Activated CD4-positive, alpha-beta T cell treated with anti-CD3 and anti-CD28 coated beads, Interleukin-2, amount 10 ng/mL, durations not matched to agents 7 days and 5 days (primary cell): ENCODE results near the gene NTRK2. TPM values are rescaled to one million over a fixed set of nuclear protein-coding genes. Genes with fewer than 3 reads are reported as not detected.
"Not testable (repeated sequence)": the region's sequence is repeated elsewhere in the genome, so short reads cannot be mapped to it uniquely, and the experiment has no call there.

Source experiments
- CTCF ChIA-PET: fragments of 350-600 bp; sonication (Branson Sonifier 250); formaldehyde crosslinking; loops from one replicate; lab custom pipeline; 2021; ENCODE audit warnings: antibody characterized with exemption; lab: Charles Lee
- POLR2A ChIA-PET: fragments of 350-600 bp; sonication (Branson Sonifier 250); formaldehyde crosslinking; loops from one replicate; lab custom pipeline; 2021; ENCODE audit warnings: antibody characterized with exemption; lab: Charles Lee
- DNase-seq: peaks from one replicate; pipeline ENCODE4 v3.0.0-alpha.2; 2020
- H3K27ac Mint-ChIP-seq: one replicate; pipeline ENCODE4 v1.8.0; 2021; ENCODE audit warnings: mild to moderate bottlenecking, moderate library complexity, mixed read lengths
- H3K27me3 Mint-ChIP-seq: one replicate; pipeline ENCODE4 v1.8.0; 2021; ENCODE audit warnings: mixed read lengths
- H3K36me3 Mint-ChIP-seq: one replicate; pipeline ENCODE4 v1.8.0; 2021; ENCODE audit warnings: low read depth, mixed read lengths
- H3K4me1 Mint-ChIP-seq: one replicate; pipeline ENCODE4 v1.8.0; 2021; ENCODE audit warnings: mixed read lengths
- H3K4me3 Mint-ChIP-seq: one replicate; pipeline ENCODE4 v1.8.0; 2021; ENCODE audit warnings: mild to moderate bottlenecking, moderate library complexity, mixed read lengths
- H3K9me3 Mint-ChIP-seq: one replicate; pipeline ENCODE4 v1.8.0; 2021; ENCODE audit warnings: mixed read lengths
- total RNA-seq, 2 experiments: library from RNA; stranded (reverse); gene quantifications; one replicate each; pipeline ENCODE4 v1.2.3, GENCODE V29; 2021

Gene NTRK2
- total RNA-seq, 2 experiments from 2014 or later: 1.8 to 2.3 TPM

DNA sequence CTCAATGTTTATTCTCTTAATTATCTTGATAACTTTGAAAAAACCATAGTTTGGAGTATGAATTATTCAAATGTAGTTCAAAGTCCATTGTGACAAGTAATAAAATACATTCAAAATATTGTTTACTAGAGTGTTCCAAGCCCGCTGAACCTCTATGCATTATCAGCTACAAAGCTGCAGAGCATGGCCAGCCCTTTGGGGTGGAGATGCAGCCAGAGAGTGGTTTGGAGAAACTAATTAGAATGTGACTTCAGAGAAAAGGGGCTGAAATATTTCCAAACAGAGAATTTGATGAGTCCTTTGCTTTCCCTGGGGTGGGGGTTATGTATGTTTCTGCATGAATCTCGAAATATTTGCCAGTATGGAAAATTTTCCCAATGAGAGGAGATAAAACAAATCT is 211.3 kb downstream of the NTRK2 start:
- DNase-seq: no peak
- H3K9me3 Mint-ChIP-seq: no peaks in the 10 kb centered on the region
- no peak overlapping the region for H3K27ac Mint-ChIP-seq
- no peak overlapping the region for H3K4me3 Mint-ChIP-seq
- CTCF ChIA-PET: no interaction called here
- H3K36me3 Mint-ChIP-seq: no peaks in the 10 kb centered on the region
- no peaks in the 10 kb centered on the region for H3K27me3 Mint-ChIP-seq
- POLR2A ChIA-PET: no interaction called here
- no peaks in the 10 kb centered on the region for H3K4me1 Mint-ChIP-seq

DNA sequence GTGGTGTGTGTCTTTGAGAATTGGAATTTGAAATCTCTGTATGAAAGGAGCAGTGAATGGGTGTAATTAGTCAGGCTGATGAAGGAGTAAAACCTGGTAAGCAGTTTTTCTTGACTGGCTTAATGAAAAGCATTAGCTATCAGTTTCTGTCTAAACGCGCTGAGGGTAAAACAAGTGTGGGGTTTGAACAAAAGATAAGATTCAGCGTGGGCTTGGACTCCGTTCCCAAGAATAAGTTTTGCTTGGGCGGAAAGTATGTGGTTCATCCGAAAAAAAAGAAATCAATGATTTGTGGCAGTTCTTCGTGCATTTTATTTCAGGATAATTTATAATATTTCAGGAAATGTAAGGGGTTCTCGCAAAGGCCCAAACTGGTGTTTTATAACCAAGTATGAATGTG is 217.3 kb downstream of the NTRK2 start:
- ChIA-PET CTCF (no interaction called here), POLR2A (no interaction called here)
- Mint-ChIP-seq H3K27me3 (peaks cover 2% of the 10 kb centered on the region), H3K36me3 (no peaks in the 10 kb centered on the region), H3K4me1 (no peaks in the 10 kb centered on the region), H3K9me3 (no peaks in the 10 kb centered on the region), H3K27ac (no peak overlapping the region), H3K4me3 (no peak overlapping the region)
- DNase-seq: no peak

DNA sequence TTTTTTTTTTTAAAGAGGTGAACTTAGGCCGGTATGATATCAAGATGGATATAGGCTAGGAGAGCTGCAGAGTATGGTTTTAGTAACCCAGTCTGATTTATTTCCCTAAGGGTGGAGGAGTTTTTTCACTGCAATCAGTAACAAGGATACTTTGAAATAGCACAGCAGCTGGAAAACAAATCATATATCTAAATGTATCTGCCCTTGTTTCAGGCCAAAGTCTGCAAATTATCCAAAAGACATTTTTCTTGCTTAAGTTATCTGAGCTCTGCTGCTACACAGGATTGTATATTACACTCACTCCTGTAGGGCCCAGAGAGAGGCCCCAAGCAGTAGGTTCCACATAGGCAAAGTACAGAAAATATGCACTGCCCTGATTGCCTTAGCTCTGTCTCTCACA is 222.4 kb downstream of the NTRK2 start:
- Mint-ChIP-seq H3K4me1 (no peaks in the 10 kb centered on the region), H3K9me3 (no peaks in the 10 kb centered on the region), H3K36me3 (no peaks in the 10 kb centered on the region), H3K27me3 (peaks cover 2% of the 10 kb centered on the region), H3K4me3 (no peak overlapping the region), H3K27ac (no peak overlapping the region)
- POLR2A ChIA-PET: no interaction called here
- no peak for DNase-seq
- CTCF ChIA-PET: interaction anchor here (0.6 kb wide), 1 partner anchor 459 kb away, joined by 3 read pairs; no protein-coding TSS in a partner anchor

DNA sequence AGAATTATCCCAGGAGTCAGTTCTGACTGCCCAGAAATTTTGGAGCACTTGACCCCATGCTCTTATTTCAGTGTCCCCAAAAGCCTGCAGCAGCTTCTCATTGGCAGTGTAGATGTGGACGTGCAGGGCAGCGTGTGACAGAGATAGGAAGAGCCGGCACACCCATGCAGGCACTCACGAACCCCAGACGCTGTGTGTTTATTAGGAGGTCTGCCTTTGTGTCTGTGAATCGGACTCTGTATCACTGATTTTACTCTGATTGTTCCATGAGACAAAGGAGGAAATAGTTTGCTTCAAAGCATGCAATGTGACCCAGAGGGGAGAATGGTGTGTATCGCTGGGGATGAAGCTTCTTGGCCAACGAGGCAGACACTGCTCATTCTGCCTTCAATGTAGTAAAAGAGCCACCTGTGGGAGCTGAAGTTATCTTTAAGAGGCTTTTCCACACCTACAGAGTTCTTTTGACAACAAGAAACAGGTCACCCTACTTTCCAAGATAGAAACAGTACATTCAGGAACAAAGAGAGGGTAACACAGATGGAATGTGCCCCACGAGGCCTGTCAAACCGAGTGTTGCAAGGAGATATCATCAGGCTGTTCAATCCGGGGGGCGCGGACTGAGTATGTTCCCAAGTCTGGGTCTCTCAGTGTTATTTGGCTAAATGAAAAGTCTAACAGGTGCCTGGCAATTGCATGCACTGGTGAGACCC is 224.0 kb downstream of the NTRK2 start:
- POLR2A ChIA-PET: no interaction called here
- no peak for DNase-seq
- Mint-ChIP-seq H3K9me3 (no peaks in the 10 kb centered on the region), H3K4me3 (no peak overlapping the region), H3K27me3 (peaks cover 2% of the 10 kb centered on the region), H3K27ac (no peak overlapping the region), H3K36me3 (no peaks in the 10 kb centered on the region), H3K4me1 (no peaks in the 10 kb centered on the region)
- CTCF ChIA-PET: no interaction called here

DNA sequence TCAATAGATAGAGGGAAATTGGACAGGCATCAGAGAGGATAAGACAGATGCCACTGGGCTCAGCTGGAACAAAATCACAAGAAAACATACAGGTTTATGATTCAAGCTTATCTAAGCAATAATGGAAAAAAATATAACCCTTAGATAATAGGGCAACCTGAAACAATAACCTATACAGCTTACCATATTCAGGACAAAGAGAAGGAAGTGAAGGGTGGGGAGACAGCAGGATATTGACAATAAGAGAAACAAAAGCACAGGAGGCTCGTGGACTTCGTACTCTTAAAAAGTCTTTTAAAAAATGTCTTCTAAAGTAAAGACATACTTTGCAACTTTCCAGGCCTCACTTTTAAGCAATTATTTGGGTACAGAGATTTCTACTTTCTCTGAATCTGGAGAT is 225.3 kb downstream of the NTRK2 start:
- Mint-ChIP-seq H3K9me3 (no peaks in the 10 kb centered on the region), H3K27ac (no peak overlapping the region), H3K27me3 (peaks cover 2% of the 10 kb centered on the region), H3K4me3 (no peak overlapping the region), H3K4me1 (no peaks in the 10 kb centered on the region), H3K36me3 (no peaks in the 10 kb centered on the region)
- ChIA-PET POLR2A (no interaction called here), CTCF (no interaction called here)
- DNase-seq: no peak

DNA sequence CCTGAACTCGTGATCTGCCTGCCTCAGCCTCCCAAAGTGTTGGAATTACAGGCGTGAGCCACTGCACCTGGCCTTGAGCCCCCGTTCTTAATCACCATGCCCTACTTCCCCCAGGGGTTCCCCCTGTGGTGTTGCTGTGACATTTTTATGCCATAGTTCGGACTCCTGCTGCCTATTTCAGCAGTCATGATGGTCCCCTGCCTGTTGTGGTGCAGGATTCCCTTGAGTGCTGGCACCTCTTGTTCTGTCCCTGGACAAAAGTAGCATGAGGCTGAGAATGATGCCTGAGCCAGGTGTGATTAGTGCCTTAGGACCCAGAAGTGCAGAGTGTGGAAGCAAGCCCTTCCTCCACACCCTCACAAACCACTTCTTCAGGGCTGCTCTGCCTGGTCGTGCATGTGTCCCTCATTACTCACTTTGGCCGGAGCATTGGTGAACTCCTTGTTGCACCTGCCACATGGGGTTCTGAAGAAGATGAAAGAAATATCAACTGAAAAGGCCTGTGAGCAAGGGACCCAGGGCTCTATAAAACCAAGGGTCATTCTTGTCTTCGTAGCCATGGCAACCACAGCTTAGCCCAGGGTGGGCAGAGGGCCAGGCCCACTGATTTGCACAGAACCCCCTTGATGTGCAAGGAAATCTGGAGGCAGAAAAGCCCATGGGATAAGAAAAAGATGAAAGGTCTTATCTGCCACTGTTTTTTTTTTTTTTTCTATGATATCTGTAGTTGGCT is 228.0 kb downstream of the NTRK2 start:
- ChIA-PET CTCF (no interaction called here), POLR2A (no interaction called here)
- no peak for DNase-seq
- no peak overlapping the region for H3K4me3 Mint-ChIP-seq
- no peaks in the 10 kb centered on the region for H3K36me3 Mint-ChIP-seq
- no peaks in the 10 kb centered on the region for H3K9me3 Mint-ChIP-seq
- H3K4me1 Mint-ChIP-seq: no peaks in the 10 kb centered on the region
- H3K27ac Mint-ChIP-seq: no peak overlapping the region
- H3K27me3 Mint-ChIP-seq: no peaks in the 10 kb centered on the region

DNA sequence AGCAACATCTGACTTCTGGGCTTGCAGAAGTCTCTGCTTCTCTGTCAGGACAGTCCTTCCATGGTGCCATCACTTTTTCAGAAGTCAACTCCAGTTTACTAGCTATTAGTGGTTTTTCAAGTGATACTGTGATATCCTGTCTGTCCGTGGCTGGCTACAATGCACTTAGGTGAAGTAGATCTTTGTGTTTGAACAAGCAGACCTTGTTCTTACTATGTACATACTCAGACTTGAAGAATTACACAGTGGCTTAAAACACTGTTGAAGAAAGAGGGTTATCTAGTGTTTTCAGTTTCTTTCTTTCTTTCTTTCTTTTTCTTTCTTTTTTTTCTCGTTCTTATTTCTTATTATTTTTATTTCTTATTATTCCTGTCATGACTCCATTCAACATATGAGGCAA is 228.7 kb downstream of the NTRK2 start:
- POLR2A ChIA-PET: no interaction called here
- Mint-ChIP-seq H3K36me3 (no peaks in the 10 kb centered on the region), H3K4me3 (no peak overlapping the region), H3K4me1 (no peaks in the 10 kb centered on the region), H3K27ac (no peak overlapping the region), H3K27me3 (no peaks in the 10 kb centered on the region), H3K9me3 (no peaks in the 10 kb centered on the region)
- CTCF ChIA-PET: interaction anchor here (0.6 kb wide), 1 partner anchor 1297 kb away, joined by 4 read pairs; no protein-coding TSS in a partner anchor
- no peak for DNase-seq

DNA sequence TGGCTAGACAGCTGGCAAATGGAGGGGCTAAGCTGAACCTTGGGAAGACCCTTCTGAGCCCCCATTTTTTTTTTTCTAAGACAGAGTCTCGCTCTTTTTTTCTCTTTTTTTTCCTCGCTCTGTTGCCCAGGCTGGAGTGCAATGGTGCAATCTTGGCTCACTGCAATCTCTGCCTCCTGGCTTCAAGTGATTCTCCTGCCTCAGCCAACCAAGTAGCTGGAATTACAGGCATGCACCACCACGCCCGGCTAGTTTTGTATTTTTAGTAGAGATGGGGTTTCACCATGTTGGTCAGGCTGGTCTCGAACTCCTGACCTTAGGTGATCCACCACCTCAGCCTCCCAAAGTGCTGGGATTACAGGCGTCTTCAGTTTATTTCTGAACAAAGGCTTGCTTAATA is 229.1 kb downstream of the NTRK2 start:
- CTCF ChIA-PET: interaction anchor here (0.6 kb wide), 1 partner anchor 1297 kb away, joined by 4 read pairs; no protein-coding TSS in a partner anchor
- POLR2A ChIA-PET, H3K9me3 Mint-ChIP-seq, H3K36me3 Mint-ChIP-seq, DNase-seq, H3K4me1 Mint-ChIP-seq, H3K27me3 Mint-ChIP-seq, H3K27ac Mint-ChIP-seq, H3K4me3 Mint-ChIP-seq: not testable (repeated sequence)

DNA sequence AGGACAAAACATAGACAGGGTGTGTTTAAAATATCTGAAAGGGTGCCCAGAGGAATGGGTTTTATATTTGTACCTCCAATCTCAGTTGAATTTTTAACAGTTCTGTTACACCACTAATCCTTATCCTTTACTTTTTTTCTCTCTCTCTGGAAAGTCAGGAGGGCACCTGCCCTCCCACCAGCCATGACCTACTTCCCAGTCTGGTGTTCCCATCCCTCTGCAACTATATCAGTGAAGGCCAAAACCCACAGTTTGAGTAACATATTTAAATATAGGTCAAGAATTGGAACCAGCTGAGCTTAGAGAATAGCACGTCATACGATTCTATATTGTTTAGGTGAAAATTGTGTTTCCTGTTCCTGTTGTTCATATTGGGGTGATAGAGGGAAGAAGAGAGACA is 229.8 kb downstream of the NTRK2 start:
- no peak for DNase-seq
- POLR2A ChIA-PET: no interaction called here
- Mint-ChIP-seq H3K4me1 (no peaks in the 10 kb centered on the region), H3K27ac (no peak overlapping the region), H3K9me3 (no peaks in the 10 kb centered on the region), H3K4me3 (no peak overlapping the region), H3K27me3 (no peaks in the 10 kb centered on the region), H3K36me3 (no peaks in the 10 kb centered on the region)
- CTCF ChIA-PET: no interaction called here

DNA sequence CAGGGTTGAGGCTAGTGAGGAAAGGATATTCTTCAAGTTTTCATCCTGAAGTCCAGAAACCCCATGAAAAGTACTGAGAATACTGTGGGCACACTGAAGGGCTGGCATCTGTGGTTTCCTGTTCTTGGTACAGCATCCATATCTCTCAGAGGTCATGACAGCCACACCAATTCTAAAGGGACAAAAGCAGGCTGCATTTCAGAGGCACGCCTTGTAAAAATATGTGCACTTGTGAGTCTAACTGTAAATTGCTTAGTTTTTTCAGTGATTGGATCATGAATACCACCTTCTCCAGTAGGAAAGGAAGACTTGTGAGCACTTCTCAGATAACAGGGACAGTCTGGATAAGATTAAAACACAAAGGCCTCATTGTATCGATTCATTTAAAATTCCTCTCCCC is 230.9 kb downstream of the NTRK2 start:
- H3K27ac Mint-ChIP-seq: no peak overlapping the region
- peaks cover 3% of the 10 kb centered on the region for H3K27me3 Mint-ChIP-seq
- no peaks in the 10 kb centered on the region for H3K4me1 Mint-ChIP-seq
- H3K36me3 Mint-ChIP-seq: no peaks in the 10 kb centered on the region
- no peak for DNase-seq
- ChIA-PET CTCF (no interaction called here), POLR2A (interaction anchor here (0.6 kb wide), 1 partner anchor 370 kb away, joined by 3 read pairs; no protein-coding TSS in a partner anchor)
- no peaks in the 10 kb centered on the region for H3K9me3 Mint-ChIP-seq
- H3K4me3 Mint-ChIP-seq: no peak overlapping the region

DNA sequence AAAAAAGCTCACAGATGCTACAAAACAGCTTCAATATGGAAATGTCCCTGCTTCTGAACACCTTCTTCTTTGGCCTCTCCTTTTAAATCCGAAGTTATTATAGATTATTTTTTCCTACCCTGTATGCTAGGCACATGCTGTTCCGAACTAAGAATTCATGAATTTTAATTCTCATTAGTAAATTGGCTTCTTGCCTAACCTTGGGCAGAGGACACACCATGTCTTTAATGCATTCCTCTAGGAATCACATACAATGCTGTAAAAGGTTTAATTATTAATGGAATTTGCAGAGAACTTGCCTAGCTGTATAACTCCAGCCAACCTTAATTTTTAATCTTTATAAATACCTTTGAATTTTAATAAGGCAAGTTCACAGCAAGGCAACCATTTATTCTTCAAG is 234.4 kb downstream of the NTRK2 start:
- Mint-ChIP-seq H3K4me3 (no peak overlapping the region), H3K9me3 (no peaks in the 10 kb centered on the region), H3K36me3 (no peaks in the 10 kb centered on the region), H3K27ac (no peak overlapping the region), H3K4me1 (no peaks in the 10 kb centered on the region), H3K27me3 (peaks cover 7% of the 10 kb centered on the region)
- CTCF ChIA-PET: no interaction called here
- POLR2A ChIA-PET: no interaction called here
- DNase-seq: no peak

DNA sequence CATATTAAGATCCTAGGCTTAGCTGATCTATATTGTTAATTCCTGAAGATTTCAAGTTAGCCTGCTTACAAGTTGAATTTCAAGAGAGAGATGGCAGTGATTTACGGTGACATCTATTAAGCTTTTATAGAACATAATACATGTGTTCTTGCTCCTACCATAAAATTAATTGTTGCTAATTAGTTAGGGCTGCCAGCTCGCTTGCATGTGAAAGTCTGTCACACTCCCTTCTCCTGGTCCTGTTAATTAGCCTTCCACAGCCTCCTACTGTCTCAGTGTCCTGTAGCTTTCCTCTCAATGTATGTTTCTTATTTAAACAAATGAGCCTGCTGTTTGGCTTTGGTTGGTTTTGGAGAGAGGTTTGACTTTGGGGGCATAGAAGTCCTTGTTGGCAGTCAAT is 247.2 kb downstream of the NTRK2 start:
- H3K27ac Mint-ChIP-seq: no peak overlapping the region
- no peak overlapping the region for H3K4me3 Mint-ChIP-seq
- no peak for DNase-seq
- CTCF ChIA-PET: no interaction called here
- POLR2A ChIA-PET: no interaction called here
- H3K4me1 Mint-ChIP-seq: no peaks in the 10 kb centered on the region
- no peaks in the 10 kb centered on the region for H3K36me3 Mint-ChIP-seq
- H3K9me3 Mint-ChIP-seq: no peaks in the 10 kb centered on the region
- peaks cover 6% of the 10 kb centered on the region for H3K27me3 Mint-ChIP-seq

DNA sequence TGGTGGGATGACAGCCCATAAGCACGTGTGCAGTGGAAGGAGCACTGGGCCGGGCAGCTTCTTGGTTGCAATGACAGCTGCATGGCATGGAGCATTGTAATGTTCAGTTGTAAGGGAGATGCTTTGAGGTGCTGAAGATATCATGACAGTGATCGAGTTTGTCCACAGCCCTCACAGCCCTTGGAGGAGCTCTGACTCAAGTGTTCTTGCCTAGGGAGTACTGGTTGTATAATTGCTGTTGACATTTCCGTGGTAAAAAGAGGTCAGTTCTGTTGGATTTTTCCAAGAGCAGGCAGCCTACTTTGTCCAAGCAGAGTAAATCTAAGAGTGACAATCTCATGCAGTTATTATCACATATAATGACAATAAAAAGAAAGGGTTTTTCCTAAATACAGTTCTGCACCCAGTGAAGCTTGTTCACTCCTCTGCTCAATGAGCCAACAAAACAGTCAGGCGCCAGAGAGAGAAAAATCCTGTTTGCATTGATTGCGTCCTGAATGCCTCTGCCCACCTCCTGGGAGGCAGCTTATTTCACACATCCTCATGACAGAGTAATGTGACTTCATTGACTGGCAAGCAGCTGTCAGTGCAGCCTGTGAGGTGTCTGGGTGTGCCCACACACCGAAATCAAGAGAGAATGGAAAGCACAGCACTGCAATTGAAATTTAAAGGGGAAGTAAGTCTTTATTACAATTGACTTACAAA is 248.0 kb downstream of the NTRK2 start:
- ChIA-PET POLR2A (no interaction called here), CTCF (no interaction called here)
- Mint-ChIP-seq H3K9me3 (no peaks in the 10 kb centered on the region), H3K4me3 (no peak overlapping the region), H3K4me1 (no peaks in the 10 kb centered on the region), H3K36me3 (no peaks in the 10 kb centered on the region), H3K27me3 (peaks cover 2% of the 10 kb centered on the region), H3K27ac (no peak overlapping the region)
- no peak for DNase-seq
